ENCODE data around the gene KCNMB2. TPM values are rescaled to one million over a fixed set of nuclear protein-coding genes. Genes with fewer than 3 reads are reported as not detected.

KCNMB2 gene
- total and polyA plus RNA-seq, 4 experiments from 2014 or later, result not detected

DNA sequence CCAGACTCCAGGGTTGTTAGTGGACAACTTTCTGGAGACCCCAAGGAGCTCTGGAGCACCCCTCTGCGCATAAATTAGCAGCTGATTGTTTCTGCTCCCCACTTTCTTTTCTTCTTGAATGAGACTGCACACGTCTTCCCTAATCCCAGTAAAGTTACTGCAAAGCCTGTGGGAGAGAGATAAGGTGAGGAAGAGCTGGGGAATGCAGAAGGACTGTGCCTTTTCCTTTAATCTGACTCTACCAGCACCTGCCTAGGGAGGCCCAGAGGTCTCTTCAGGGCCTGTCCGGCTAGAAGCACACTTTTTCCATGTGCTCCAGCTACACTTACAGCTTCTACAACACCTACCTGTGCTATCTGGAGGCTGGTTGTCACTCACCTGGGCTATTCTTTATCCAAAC is 143.8 kb downstream of the KCNMB2 start:
- CTCF ChIA-PET (ENCODE audit: partially characterized antibody), result no interaction called here
- POLR2A ChIA-PET (ENCODE audit: partially characterized antibody), result no interaction called here
- intact Hi-C loops (cut with micrococcal nuclease), result no loop called here

DNA sequence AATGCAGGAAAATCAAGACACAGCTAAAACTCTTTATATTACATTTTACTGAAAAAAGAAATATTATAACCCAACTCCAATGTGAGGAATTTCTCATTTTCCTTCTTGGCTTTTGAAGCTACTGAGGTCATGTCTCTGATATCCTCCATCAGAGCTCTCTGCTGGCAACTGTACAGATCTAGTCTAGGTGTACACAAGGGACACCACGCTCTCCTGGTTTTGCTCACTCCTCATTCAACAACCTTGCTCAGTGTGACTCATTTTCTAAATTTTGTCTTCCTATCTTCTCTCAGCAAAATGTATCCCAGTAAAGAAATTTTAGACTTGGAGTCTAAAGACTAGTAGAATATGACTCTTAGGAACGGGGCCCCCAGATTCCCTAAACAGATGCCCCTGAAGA is 144.3 kb downstream of the KCNMB2 start:
- no peak overlapping the region for H3K4me3 ChIP-seq (ENCODE audit: low read length in 2 of 2)
- H3K36me3 ChIP-seq (ENCODE audit: insufficient read depth, low read length), result no peaks in the 10 kb centered on the region
- ChIA-PET POLR2A (ENCODE audit: partially characterized antibody) (no interaction called here), CTCF (ENCODE audit: partially characterized antibody) (no interaction called here)
- peaks cover 0 to 6% (median under 1%) of the 10 kb centered on the region in 8 donors for H3K9me3 Mint-ChIP-seq
- no peak for DNase-seq
- H3K36me3 Mint-ChIP-seq, result no peaks in the 10 kb centered on the region
- H3K27ac Mint-ChIP-seq, result no peak overlapping the region
- H3K9me3 ChIP-seq (ENCODE audit: control insufficient read depth in 1 of 2, low read length in 2 of 2), result no peaks in the 10 kb centered on the region
- no peaks in the 10 kb centered on the region for H3K4me1 ChIP-seq (ENCODE audit: insufficient read depth, low read length)
- no peaks in the 10 kb centered on the region for H3K27me3 ChIP-seq (ENCODE audit: insufficient read depth, low read length)
- H3K27me3 Mint-ChIP-seq, result no peaks in the 10 kb centered on the region
- no peak overlapping the region for H3K4me3 Mint-ChIP-seq
- no peak overlapping the region for H3K27ac ChIP-seq (ENCODE audit: low read depth, low read length)
- intact Hi-C loops (cut with micrococcal nuclease), result no loop called here
- H3K4me1 Mint-ChIP-seq, result no peaks in the 10 kb centered on the region

More for the DNA sequence above, 143.8 kb downstream of the KCNMB2 start:
- no peak for DNase-seq
- Histone ChIP-seq H3K27me3 (ENCODE audit: insufficient read depth, low read length) (no peaks in the 10 kb centered on the region), H3K4me1 (ENCODE audit: insufficient read depth, low read length) (no peaks in the 10 kb centered on the region), H3K4me3 (ENCODE audit: low read length in 2 of 2) (no peak overlapping the region), H3K9me3 (ENCODE audit: control insufficient read depth in 1 of 2, low read length in 2 of 2) (no peaks in the 10 kb centered on the region), H3K27ac (ENCODE audit: low read depth, low read length) (no peak overlapping the region), H3K36me3 (ENCODE audit: insufficient read depth, low read length) (no peaks in the 10 kb centered on the region)
- no peak overlapping the region for H3K27ac Mint-ChIP-seq
- no peaks in the 10 kb centered on the region for H3K4me1 Mint-ChIP-seq
- no peaks in the 10 kb centered on the region for H3K36me3 Mint-ChIP-seq
- no peak overlapping the region for H3K4me3 Mint-ChIP-seq
- peaks cover 0 to 6% (median under 1%) of the 10 kb centered on the region in 8 donors for H3K9me3 Mint-ChIP-seq
- H3K27me3 Mint-ChIP-seq, result no peaks in the 10 kb centered on the region

DNA sequence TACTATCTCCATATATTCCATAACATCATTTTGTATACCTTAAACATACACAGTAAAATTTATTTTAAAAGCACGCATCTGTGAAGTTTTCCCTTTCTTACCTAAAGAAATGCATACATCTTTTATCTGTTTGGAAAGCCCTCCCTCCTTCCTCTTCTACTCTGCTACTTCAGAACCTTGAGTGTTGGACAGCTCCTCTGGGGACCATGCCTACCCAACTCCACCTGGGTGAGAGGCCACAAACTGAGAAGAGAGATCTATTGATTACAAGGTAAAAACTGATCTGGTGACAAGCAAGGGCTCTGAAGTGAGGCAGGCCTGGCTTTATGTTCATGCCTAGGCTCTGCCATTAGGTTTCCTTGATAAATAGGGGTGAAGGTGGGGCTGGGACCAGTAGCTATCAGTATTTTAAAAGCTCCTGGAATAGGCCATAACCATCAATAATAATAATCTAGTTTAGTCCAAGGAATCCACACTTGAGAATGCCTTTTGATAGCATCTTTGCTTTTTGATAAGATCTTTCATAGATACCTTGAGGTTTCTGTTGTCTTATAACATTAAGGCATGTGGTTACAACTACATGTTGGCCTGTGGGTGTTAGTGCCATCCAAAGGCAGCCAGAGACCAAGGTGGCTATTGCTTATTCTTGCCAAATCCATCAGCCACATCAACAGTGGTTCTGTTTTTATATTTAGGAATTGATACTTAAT is 148.8 kb downstream of the KCNMB2 start:
- ChIA-PET CTCF (ENCODE audit: partially characterized antibody) (no interaction called here), POLR2A (ENCODE audit: partially characterized antibody) (no interaction called here)
- Histone ChIP-seq H3K9me3 (ENCODE audit: control insufficient read depth in 1 of 2, low read length in 2 of 2) (no peaks in the 10 kb centered on the region), H3K4me1 (ENCODE audit: insufficient read depth, low read length) (no peaks in the 10 kb centered on the region), H3K36me3 (ENCODE audit: insufficient read depth, low read length) (no peaks in the 10 kb centered on the region), H3K27ac (ENCODE audit: low read depth, low read length) (no peak overlapping the region), H3K4me3 (ENCODE audit: low read length in 2 of 2) (no peak overlapping the region), H3K27me3 (ENCODE audit: insufficient read depth, low read length) (no peaks in the 10 kb centered on the region)
- H3K27ac Mint-ChIP-seq, result no peak overlapping the region
- no peaks in the 10 kb centered on the region for H3K36me3 Mint-ChIP-seq
- H3K9me3 Mint-ChIP-seq, result peaks cover 0 to 4% (median under 1%) of the 10 kb centered on the region in 8 donors
- no peaks in the 10 kb centered on the region for H3K4me1 Mint-ChIP-seq
- DNase-seq, result no peak
- no peak overlapping the region for H3K4me3 Mint-ChIP-seq
- no peaks in the 10 kb centered on the region for H3K27me3 Mint-ChIP-seq
- intact Hi-C loops (cut with micrococcal nuclease), result no loop called here

DNA sequence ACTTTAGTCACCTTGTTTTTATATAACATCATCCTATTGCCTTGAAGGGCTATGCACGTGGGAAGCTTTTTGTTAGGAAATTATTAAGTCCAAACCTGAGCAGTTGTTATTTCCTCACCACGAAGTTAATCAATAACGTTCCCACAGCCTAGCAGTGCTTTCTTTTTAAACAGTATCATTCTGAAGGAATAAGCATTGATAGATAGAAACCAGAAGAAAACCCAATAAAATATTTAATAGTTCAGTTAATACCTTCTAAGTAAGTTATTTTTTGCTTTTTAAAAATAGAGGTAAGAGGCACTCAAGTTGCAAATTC is 149.3 kb downstream of the KCNMB2 start:
- CTCF ChIA-PET (ENCODE audit: partially characterized antibody), result no interaction called here
- H3K4me1 Mint-ChIP-seq, result no peaks in the 10 kb centered on the region

DNA sequence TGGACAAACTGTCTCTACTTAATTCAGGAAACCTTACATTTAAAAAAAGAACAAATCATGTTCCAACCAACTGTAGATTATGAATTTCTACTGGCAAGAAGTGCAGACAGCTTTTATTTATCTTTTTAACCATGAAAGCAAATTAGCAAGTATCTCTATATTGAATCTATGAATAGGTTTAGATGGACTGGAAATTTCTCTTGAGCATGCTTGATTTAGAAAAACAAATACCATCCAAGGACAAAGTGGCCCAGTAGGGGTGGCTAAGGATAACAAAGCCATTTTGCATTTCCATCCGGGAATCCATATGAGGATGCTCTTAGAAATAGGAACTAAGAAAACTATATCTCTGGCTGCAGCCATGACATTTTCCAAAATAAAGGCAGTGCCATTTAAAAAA is 150.6 kb downstream of the KCNMB2 start:
- no peak overlapping the region for H3K27ac ChIP-seq (ENCODE audit: low read depth, low read length)
- H3K4me1 Mint-ChIP-seq, result no peaks in the 10 kb centered on the region
- H3K4me3 Mint-ChIP-seq, result no peak overlapping the region
- H3K4me3 ChIP-seq (ENCODE audit: low read length in 2 of 2), result no peak overlapping the region
- H3K27ac Mint-ChIP-seq, result no peak overlapping the region
- no peaks in the 10 kb centered on the region for H3K27me3 ChIP-seq (ENCODE audit: insufficient read depth, low read length)
- ChIA-PET POLR2A (ENCODE audit: partially characterized antibody) (no interaction called here), CTCF (ENCODE audit: partially characterized antibody) (no interaction called here)
- H3K36me3 Mint-ChIP-seq, result no peaks in the 10 kb centered on the region
- H3K9me3 ChIP-seq (ENCODE audit: control insufficient read depth in 1 of 2, low read length in 2 of 2), result no peaks in the 10 kb centered on the region
- no peaks in the 10 kb centered on the region for H3K27me3 Mint-ChIP-seq
- no peaks in the 10 kb centered on the region for H3K36me3 ChIP-seq (ENCODE audit: insufficient read depth, low read length)
- H3K4me1 ChIP-seq (ENCODE audit: insufficient read depth, low read length), result no peaks in the 10 kb centered on the region
- intact Hi-C loops (cut with micrococcal nuclease), result no loop called here
- no peak for DNase-seq
- peaks cover 0 to 5% (median 3%) of the 10 kb centered on the region in 8 donors for H3K9me3 Mint-ChIP-seq

More for the DNA sequence above, 149.3 kb downstream of the KCNMB2 start:
- Histone ChIP-seq H3K9me3 (ENCODE audit: control insufficient read depth in 1 of 2, low read length in 2 of 2) (no peaks in the 10 kb centered on the region), H3K4me3 (ENCODE audit: low read length in 2 of 2) (no peak overlapping the region), H3K36me3 (ENCODE audit: insufficient read depth, low read length) (no peaks in the 10 kb centered on the region), H3K27me3 (ENCODE audit: insufficient read depth, low read length) (no peaks in the 10 kb centered on the region), H3K27ac (ENCODE audit: low read depth, low read length) (no peak overlapping the region), H3K4me1 (ENCODE audit: insufficient read depth, low read length) (no peaks in the 10 kb centered on the region)
- Mint-ChIP-seq H3K4me3 (no peak overlapping the region), H3K27ac (no peak overlapping the region), H3K9me3 (peaks cover 0 to 4% (median 2%) of the 10 kb centered on the region in 8 donors), H3K27me3 (no peaks in the 10 kb centered on the region), H3K36me3 (no peaks in the 10 kb centered on the region)
- intact Hi-C loops (cut with micrococcal nuclease), result no loop called here
- DNase-seq, result no peak
- POLR2A ChIA-PET (ENCODE audit: partially characterized antibody), result no interaction called here

DNA sequence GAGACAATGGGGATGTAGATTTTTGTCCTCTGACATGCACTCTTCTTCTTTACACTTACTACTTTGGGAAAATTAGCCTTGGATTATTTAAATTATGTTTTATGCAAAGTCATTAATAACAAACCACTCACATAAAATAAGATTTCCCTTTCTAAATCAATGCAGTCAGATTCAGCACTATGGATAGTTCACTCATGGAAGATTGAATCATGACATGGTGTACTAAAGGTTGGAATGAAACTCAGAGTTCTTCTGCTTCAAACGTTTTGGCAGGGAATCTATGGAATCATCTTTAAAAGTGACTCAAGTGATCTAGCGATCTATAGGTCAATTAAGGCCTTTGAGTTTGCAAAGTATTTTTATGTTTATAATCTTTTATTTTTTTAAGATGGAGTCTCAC is 154.3 kb downstream of the KCNMB2 start:
- H3K27me3 Mint-ChIP-seq, result no peaks in the 10 kb centered on the region
- H3K27me3 ChIP-seq (ENCODE audit: insufficient read depth, low read length), result no peaks in the 10 kb centered on the region
- H3K9me3 Mint-ChIP-seq, result peaks cover 0 to 19% (median 4%) of the 10 kb centered on the region in 8 donors
- no peak overlapping the region for H3K4me3 ChIP-seq (ENCODE audit: low read length in 2 of 2)
- intact Hi-C loops (cut with micrococcal nuclease), result no loop called here
- H3K36me3 ChIP-seq (ENCODE audit: insufficient read depth, low read length), result no peaks in the 10 kb centered on the region
- DNase-seq, result no peak
- H3K27ac Mint-ChIP-seq, result no peak overlapping the region
- H3K9me3 ChIP-seq (ENCODE audit: control insufficient read depth in 1 of 2, low read length in 2 of 2), result no peaks in the 10 kb centered on the region
- H3K36me3 Mint-ChIP-seq, result no peaks in the 10 kb centered on the region
- CTCF ChIA-PET (ENCODE audit: partially characterized antibody), result no interaction called here
- POLR2A ChIA-PET (ENCODE audit: partially characterized antibody), result no interaction called here
- H3K4me1 ChIP-seq (ENCODE audit: insufficient read depth, low read length), result no peaks in the 10 kb centered on the region
- H3K4me3 Mint-ChIP-seq, result no peak overlapping the region
- H3K27ac ChIP-seq (ENCODE audit: low read depth, low read length), result no peak overlapping the region
- no peaks in the 10 kb centered on the region for H3K4me1 Mint-ChIP-seq

DNA sequence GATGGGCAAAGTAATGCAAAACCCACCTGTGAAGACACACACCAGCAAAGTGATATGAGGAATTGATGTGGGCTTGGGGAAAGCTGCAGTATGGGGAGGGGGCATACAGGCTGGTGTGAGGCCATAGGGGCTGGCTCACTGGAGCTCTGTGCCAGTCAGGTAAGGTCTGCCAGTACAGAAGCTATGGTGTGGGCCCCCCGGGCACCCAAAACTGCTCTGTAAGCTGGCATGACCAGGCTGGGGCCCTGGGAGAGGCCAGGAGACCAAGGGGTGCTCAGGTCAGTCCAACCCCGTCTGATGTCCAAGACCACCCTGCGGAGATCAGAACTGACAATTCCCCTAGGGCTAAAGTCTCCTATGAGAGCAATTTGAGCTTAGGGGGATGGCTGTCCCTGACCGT is 163.1 kb downstream of the KCNMB2 start:
- Histone ChIP-seq H3K36me3 (ENCODE audit: insufficient read depth, low read length) (no peaks in the 10 kb centered on the region), H3K27ac (ENCODE audit: low read depth, low read length) (no peak overlapping the region), H3K9me3 (ENCODE audit: control insufficient read depth in 1 of 2, low read length in 2 of 2) (no peaks in the 10 kb centered on the region), H3K4me3 (ENCODE audit: low read length in 2 of 2) (no peak overlapping the region), H3K4me1 (ENCODE audit: insufficient read depth, low read length) (no peaks in the 10 kb centered on the region), H3K27me3 (ENCODE audit: insufficient read depth, low read length) (no peaks in the 10 kb centered on the region)
- Mint-ChIP-seq H3K27ac (no peak overlapping the region), H3K9me3 (peaks cover 4 to 30% (median 16%) of the 10 kb centered on the region in 8 donors), H3K36me3 (no peaks in the 10 kb centered on the region), H3K4me3 (no peak overlapping the region), H3K4me1 (no peaks in the 10 kb centered on the region), H3K27me3 (peaks cover 0 to 3% of the 10 kb centered on the region in 2 donors)
- CTCF ChIA-PET (ENCODE audit: partially characterized antibody), result no interaction called here
- intact Hi-C loops (cut with micrococcal nuclease), result no loop called here
- POLR2A ChIA-PET (ENCODE audit: partially characterized antibody), result no interaction called here
- DNase-seq, result no peak

DNA sequence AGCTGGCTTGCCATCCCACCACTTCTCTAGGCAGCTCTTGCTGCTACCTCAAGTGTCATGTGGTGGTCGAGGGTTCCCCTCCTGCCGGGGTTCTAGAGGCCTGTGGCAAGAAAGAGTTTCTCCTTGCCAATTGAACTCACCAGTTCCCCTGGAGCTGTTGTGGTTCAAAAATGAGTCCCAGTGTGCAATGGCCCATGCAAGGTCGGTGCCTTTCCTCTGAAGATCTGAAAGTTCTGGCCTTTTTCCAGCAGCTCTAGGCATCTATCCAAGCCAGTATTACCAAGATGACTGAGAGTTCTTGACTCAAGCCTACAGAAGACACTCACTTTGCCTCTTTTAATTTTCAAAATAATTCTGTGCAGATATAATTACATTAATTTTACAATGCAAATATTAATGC is 163.6 kb downstream of the KCNMB2 start:
- Mint-ChIP-seq H3K27me3 (peaks cover 0 to 3% of the 10 kb centered on the region in 2 donors), H3K27ac (no peak overlapping the region), H3K4me3 (no peak overlapping the region), H3K36me3 (no peaks in the 10 kb centered on the region), H3K4me1 (no peaks in the 10 kb centered on the region), H3K9me3 (peaks cover 4 to 30% (median 14%) of the 10 kb centered on the region in 8 donors)
- DNase-seq, result peak in 1 of 5 donors; percentile 38
- no peaks in the 10 kb centered on the region for H3K27me3 ChIP-seq (ENCODE audit: insufficient read depth, low read length)
- ChIA-PET CTCF (ENCODE audit: partially characterized antibody) (no interaction called here), POLR2A (ENCODE audit: partially characterized antibody) (no interaction called here)
- H3K36me3 ChIP-seq (ENCODE audit: insufficient read depth, low read length), result no peaks in the 10 kb centered on the region
- H3K9me3 ChIP-seq (ENCODE audit: control insufficient read depth in 1 of 2, low read length in 2 of 2), result no peaks in the 10 kb centered on the region
- H3K27ac ChIP-seq (ENCODE audit: low read depth, low read length), result no peak overlapping the region
- no peak overlapping the region for H3K4me3 ChIP-seq (ENCODE audit: low read length in 2 of 2)
- intact Hi-C loops (cut with micrococcal nuclease), result no loop called here
- H3K4me1 ChIP-seq (ENCODE audit: insufficient read depth, low read length), result no peaks in the 10 kb centered on the region
